ENCODE measurements around the gene VBP1.
"Not testable (repeated sequence)": the region's sequence is repeated elsewhere in the genome, so short reads cannot be mapped to it uniquely, and the experiment has no call there.

Gene VBP1, protein sequence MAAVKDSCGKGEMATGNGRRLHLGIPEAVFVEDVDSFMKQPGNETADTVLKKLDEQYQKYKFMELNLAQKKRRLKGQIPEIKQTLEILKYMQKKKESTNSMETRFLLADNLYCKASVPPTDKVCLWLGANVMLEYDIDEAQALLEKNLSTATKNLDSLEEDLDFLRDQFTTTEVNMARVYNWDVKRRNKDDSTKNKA

DNA sequence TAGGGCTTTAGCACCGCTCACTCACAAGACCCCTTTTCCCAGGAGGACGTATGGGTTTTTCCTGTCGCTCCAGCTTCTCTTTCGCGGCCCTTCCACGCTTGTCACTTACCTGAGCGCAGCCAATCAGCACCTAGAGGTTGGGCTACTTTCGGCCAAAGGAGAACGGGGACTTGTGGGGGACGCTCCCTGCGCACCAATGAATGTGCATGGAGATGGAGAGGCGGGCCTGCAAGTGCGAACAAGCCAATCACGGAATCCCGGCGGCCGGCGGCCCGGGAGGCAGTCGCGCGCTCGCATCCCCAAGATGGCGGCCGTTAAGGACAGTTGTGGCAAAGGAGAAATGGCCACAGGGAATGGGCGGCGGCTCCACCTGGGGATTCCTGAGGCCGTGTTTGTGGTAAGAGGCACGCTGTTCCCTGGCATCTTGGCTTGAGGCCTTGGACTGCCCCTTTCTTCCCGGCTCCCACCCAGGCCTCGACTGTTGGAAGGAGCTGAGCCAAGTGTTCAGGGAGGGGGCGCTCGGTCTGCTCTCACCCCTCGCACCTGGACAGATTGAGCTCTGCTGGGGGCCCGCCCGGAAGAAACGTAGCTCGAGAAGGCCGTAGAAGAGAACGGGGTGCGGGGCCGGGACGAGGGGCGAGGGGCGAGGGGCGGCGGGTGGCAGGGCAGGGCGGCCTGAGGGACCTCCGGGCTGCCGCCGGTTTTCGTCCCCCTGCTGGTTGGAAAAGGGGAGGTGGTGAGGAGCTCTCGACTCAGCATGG, at the start of gene VBP1:
Gene VBP1, plus strand, starts transcription at position 282 of the 761 bp plus-strand sequence. Its CDS starts 23 bp downstream, at position 305.
- DNase-seq, result peak; percentile 90

DNA sequence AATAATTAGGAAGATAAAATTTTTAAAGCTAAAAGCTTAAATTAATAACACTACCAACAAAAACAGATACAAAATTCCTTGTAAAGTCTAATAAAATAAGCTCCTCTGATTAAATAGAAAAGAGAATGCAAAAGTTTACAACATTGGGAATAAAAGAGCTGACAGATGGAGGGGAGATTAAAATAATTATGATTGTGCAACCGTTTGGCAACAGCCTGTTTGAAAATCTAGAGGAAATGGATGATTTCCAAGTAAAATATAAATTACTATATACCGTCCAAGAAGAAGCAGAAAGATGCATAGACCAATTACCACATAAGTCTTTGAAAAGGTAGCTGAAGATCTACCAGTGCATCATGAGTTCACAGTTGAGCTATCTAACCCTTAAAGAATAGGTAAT, 46.4 kb upstream of the VBP1 start:
- no peak for DNase-seq

DNA sequence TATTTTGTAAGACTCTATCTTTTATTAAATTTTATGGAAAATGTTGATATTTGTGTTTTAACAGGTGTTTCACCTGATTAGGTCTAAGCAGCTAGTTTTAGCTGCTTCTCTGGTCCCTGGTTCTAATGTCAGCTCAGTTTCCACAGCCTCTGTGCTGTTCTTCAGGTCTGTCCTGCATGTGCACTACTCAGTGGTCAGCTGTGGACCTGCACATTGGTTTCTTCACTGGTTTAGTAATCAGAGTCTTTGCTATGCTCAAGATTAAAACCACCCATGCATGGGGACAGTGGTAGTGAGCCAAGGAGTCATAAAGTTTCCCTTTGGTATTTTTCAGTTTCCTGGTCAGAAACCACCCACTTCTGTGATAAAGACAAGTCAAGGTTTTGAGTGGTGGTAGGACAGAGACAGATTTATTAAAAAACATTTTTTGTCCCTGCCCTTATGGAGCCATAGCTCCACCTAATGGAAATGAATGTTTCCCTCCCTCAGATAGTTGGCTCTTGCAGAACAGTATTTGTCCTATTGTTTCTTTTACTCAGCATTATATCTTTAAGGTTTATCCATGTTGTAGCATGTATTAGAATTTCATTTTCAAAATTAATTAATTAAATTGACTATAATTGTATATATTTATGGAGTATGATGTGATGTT, 36.8 kb upstream of the VBP1 start:
- no peak for DNase-seq

DNA sequence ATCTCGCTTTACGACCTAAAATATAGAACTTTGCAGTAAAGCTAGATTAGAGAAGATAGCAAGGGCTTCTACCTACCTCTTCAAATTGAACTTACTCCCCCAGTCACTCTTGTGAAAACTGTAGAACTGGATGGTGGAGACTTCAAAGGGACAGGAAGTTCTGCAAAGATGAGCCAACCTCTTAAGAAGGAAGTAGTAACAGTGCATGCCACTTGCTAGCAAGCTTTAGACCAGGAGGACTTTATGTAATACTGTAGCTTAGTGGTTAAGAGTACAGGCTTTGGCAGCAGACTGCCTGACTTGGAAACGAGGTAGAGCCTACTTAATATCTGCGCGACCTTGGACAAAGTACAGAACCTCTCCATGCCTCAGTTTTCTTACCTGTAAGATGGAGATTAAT, 27.5 kb upstream of the VBP1 start:
- DNase-seq, result no peak

DNA sequence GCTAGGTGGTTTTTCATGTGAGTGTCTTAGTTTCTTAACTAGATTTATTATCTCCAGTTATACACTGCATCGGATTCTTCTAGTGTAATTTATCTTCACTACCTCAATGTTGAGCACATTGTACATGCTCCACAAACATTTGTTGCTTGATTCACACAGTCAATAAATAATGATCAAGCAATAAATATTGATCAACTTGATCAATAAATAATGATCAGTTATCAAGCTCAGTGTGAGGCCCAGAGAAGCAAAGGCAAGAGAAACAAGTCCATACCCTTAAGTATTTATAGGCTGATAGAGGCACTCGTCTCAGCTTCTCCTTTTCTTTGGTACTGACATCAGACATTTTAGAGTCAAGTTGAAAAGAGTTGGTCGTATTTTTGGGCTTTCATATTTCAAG, 5.1 kb upstream of the VBP1 start:
- DNase-seq, result no peak

DNA sequence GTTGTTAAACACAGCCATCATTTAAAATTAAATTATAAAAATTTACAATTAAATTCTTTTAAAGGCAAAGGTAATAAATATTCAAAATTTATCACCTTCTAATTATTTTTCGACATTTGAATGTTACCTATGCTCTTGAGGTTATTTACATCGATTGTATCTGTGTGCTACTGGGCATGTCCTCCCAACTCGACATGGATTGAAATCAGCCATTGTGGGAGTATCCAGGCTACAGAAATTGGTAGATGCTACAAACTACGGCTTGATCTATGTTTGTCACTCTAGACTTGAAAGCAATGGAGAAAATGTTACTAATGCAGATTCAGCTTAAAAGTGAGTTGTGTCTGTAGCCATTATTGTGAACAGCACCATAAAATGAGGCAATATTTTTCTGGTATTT, 2.5 kb upstream of the VBP1 start:
- DNase-seq, result no peak

DNA sequence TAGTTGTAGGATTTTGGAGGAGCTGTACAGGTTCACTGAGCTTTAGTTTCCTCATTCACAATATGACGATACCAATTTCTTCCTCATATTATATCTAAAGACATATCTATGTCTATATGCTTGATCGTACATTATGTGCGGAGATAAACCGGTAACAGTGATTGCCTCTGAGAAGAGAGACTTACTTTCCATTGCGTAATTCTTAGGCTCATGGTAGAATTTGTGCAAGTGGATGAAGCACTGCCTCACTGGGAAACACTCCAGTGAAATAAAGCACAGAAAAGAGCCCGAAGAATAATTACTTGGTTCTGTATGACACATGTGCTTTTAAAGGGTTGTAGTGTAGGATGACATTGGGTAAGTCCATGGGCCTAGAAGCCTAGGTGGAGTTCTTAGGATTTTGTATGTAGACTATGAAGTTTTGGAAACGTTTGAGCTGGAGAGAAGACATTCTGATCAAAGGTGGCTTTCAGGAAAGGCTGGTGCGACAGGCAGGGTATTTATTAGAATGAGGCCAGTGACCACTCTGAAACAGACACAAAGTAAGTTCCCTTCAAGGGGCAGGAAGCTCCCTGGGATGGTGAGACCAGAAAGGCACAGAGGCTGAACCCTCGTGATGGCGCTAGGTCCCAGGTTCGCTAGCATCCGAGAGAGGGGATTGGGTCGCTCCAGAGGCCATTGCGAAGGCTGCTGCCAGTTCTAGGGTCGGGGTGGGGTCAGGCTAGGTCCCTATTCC, 649 bp upstream of the VBP1 start:
- no peak for DNase-seq

DNA sequence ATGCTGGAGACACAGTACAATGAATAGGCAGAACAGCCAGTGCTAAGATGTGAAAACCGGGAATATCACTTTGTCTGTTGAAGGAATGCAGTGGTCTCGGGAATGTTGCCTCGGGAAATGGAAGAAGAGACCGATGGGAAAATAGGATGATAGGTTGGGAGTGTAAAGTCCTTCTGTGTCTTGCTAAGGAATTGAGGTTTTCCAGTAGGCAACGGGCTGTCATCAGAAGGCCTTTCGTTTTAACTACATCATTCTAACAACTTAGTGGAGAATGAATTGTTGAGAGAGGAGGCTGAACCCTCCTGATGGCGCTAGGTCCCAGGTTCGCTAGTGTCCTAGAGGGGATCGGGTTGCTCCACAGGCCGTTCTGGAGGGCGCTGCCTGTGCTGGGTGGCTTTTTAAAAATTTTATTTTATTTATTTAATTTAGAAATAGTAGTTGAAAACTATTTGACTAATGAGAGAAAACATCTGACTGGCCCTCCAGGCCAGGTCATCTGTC, 730 bp downstream of the VBP1 start:
- DNase-seq, result no peak

DNA sequence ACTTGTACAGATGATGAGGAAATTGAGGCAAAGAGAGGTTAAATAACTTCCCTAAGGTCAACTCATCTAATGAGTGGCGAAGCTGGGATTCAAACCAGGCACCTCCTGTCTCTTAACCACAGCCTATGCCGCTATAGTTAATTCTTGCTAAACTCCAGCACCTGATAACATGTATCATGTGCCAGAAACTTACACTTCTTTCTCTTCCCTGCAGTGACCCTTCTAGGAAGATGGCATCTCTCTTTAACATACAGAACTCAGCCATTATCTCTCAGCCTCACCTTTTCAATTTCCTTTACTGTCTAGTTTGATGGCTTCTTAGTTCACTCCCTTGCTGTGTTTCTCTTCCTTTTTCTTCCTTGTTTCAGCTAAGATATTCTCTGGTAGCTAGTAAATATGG, 2.5 kb downstream of the VBP1 start:
- no peak for DNase-seq

DNA sequence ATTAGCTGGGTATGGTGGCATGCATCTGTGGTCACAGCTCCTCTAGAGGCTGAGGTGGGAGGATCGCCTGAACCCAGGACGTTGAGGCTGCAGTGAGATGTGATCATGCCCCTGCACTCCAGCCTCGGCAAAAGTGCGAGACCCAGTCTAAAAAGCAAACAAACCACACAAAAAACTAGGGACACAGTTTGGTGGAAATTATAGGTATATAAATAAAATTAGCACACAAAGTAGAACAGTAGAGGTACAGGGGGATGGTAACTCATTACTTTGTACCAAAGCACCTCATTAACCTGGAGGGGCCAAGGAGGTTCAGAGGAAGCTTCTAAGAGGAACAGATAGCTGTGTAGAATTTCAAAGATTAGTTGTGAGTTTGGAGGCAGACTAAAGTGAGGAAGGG, 5.1 kb downstream of the VBP1 start:
- no peak for DNase-seq

DNA sequence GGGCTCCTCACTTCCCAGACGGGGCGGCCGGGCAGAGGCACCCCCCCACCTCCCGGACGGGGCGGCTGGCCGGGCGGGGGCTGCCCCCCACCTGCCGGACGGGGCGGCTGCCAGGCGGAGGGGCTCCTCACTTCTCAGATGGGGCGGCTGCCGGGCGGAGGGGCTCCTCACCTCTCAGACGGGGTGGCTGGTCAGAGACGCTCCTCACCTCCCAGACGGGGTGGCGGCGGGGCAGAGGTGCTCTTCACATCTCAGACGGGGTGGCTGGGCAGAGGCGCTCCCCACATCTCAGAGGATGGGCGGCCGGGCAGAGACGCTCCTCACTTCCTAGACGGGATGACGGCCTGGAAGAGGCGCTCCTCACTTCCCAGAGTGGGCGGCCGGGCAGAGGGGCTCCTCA, 7.5 kb downstream of the VBP1 start:
- not testable (repeated sequence) for DNase-seq

DNA sequence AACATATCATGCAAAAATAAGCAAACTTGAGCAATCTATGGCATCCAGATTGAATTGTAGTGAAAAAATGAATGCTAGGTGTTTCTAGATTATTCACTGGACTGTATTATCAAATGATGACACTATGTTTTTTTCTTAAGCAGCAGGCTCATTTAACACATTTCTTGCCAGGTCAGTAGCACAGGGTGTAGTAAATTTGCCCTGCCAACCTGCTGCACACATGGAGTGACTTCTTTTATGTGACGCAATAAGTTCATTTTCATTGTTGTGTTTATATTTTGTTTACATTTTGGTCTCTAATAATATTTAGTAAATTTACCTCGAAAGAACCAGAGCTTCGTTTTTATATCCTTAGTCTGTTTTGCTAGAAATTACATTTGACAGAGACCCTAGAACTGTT, 9.5 kb downstream of the VBP1 start:
- DNase-seq, result no peak

DNA sequence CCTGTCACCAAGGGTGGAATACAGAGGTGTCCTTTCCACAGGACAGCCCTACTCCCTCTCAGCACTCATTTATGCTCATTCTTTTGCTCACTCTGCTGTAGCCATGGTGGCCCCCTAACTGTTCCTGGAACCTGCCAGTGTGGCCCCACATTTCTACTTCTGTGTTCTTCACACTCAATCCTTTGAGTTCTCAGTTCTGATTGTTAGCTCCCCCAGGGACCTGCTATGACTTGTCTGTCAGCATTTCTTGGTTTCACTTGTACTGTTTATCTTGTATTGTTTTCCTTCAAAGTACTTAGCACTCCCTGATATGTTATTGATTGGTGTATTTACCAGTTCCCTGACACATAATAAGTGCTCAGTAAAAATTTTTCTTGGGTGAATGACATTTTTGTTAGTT, 14.9 kb downstream of the VBP1 start:
- no peak for DNase-seq

DNA sequence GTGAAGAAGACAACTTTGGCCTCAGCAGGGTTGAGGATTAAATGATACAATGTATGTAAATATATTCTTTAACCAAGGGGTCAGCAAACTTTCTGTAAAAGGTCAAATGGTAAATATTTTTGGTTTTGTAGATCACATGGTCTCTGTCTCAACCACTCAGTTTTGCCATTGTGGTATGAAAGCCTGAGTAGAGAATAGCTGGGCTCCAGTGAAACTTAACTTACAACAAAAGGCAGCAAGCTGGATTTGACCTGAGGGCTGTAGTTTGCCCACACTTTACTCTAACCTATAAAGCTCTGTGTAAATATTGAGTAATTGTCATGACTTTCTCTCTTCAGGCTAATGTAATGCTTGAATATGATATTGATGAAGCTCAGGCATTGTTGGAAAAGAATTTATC, 19.6 kb downstream of the VBP1 start:
- DNase-seq, result no peak

DNA sequence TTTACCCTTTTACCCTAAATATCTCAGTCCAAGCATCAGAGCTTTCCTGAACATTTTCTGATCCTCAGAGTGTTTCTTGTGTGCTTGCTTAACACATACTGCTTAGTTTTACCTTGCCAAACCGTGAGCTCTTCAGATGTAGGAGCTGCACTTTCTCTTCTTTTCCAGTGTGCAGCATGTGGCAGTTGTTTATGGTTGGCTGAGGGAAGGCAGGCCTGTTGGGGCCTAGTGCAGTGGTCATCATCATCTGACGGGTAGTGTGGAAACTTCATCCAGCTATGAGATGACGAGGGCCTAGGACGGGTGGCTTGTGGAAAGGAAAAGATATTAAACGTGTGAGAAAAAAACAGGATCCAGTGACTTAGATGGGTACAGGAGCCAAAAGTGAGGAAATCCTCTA, 21.5 kb downstream of the VBP1 start:
- no peak for DNase-seq

DNA sequence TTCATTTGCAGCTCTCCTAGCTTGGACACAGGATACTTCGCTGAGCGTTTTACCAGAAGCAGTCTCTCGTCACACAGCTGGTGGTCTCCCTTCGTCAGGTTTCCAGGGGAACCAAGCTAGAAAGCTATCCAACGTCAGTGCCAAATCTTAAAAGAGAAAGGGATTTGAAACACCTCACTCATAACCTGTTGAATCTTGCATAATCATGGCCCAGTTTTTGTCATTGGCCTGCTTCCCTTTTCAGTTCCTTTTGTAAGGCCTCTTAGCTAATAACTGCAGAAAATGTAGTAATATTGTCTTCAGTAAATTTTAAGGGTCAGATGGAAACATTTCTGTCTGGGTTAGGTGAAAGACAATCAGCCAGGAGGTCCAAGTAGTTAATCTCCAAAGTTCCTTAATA, 26.0 kb downstream of the VBP1 start:
- DNase-seq, result no peak

DNA sequence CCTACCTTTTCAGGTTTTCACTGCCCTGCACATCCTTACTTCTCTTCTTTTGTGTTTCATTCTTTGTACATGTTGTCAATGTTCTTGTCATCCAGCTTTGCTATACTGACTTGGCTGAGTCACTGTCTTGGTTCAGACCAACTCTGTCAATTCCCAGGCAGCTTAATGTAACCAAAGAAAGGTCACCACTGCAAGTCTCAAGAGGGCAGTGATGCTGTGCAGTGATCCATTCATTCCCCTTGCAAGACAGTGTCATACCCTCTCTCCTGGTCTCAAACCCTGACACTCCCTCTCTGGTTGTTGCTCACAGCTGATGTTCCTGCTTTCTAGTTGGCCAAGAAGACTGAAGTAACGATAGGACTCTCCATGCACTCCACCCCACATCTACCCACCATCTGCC, 30.5 kb downstream of the VBP1 start:
- DNase-seq, result no peak

DNA sequence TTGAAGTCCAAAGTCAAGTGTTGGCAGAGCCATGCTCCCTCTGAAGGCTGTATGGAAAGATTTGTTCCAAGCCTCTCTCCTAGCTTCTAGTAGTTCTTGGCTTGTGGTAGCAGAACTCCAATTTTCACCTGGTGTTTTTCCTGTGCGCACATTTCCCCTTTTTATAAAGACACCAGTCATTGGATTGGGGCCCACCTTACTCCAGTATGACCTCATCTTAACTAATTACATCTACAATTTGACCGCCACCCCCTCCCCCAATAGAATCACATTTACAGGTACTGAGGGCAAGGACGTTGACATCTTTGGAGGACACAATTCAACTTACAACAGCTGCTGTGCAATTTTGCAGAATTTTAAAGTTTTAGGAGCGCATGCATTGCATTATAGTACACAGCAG, 31.2 kb downstream of the VBP1 start:
- DNase-seq, result no peak

DNA sequence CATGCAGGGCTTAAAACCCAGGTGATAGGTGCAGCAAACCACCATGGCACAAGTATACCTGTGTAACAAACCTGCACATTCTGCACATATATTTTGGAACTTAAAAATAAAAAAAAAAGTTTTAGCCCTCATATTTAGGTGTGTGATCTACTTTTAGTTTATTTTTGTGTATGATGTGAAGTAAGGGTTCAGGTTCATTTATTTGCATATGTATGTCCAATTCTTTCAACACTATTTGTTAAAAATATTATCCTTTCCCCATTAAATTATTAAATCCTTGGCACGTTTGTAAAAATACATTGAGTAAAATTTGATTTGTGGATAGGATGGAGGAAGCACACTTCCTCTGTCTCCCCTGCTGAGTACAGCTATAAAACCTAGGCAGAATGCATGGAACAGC, 35.1 kb downstream of the VBP1 start:
- DNase-seq, result no peak

DNA sequence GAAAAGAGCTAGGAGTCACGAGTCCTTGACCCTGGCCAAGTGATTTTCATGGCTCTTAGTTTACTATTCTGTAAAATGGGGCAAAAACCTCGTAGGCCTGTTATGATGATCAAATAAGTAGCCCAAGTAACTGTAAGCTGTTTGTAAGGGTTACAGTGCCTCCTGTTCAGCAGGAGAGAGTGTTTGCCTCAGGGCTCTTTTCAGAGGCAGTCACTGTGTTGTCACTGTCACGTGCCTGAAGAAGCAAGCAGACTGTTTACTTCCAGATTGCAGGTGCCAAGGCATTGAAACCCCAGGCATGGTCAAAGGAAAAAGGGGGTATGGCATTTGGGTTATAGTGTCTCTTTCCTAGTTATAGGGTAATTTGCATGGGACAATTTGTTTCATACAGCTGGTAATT, 43.5 kb downstream of the VBP1 start:
- DNase-seq, result no peak

DNA sequence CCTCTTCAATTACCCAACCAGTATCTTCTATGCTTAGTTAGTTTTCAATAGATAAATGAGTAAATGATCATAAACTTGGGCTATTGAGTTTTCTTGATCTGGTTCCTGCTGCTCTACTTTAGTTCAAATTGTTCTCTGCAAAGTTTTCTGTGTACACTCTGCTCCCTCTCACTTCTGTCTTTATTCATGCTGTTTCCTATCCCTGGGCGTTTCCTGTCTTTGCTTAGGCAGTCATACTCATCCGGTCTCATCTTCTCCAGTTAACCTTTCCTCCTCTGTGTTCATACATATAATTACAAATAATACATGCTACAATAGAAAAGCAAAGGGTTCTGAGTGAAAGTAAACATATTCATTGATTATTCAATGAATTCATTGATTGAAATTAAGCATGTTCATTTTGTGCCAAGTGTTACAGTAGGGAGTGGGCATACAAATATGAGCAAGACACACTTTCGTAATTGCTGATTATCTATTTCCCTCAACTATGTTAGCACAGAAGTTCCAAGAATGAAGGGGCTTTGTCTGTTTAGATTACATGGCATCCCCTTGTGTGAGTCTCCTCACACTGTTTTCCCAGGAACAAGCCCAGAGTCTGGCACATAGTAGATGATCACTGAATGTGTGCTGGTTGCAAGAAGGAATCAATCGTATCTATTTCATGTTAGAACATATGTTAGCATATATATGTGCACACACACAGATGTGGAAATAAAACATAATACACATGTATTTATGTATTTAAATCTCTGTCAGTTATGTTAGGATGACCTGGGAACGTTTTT, 46.9 kb downstream of the VBP1 start:
- no peak for DNase-seq

DNA sequence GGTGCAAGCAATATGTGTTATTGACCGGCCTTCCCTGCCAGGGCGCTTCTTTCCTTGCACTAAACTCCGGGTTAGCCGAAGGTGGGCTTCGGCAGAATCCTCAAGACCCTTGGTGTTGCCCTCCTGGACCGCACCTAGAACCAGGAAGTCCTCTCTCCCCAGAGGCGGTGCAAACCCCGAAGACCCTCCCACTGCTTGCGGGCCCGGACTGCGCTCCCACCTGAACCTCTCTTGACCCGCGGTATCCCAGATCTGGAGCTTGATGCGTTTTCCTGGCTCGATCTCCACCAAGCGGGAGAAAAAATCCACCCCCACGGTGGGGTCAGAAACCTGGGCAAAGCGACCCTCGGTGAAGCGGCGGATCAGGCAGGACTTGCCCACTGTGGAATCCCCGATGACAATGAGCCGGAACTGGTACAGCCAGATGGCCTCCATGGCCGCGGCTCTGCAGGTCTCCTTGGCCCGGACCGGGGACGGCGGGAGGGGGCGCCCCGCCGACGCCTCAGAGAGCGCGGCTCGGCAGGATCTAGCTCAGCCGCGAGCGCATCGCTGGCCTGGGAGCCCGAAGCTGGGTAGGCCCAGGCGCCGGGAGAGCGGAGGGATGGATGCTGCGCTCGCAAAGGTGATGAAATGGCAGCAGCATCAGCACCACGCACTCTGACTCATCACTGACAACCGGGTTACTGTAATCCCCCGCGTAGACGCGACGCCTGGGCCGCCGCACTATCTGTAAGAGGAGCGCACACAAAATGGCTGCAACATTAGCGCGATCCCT, 47.8 kb downstream of the VBP1 start, which contains the start of gene RAB39B:
Gene RAB39B, minus strand, starts transcription at position 638 of the 775 bp plus-strand sequence. Its CDS starts 203 bp downstream, at position 435.
- peak; percentile 44 for DNase-seq

Data from NCI-H2107 (cell line).